Natural killer cell (primary cell): ENCODE results near the gene PDZK1. TPM values are rescaled to one million over a fixed set of nuclear protein-coding genes. Genes with fewer than 3 reads are reported as not detected.

Experiments used
- ATAC-seq, 3 donors: fragments of 150-1000 bp in 2 of 3; fragments of 200-7000 bp in 1 of 3; cut with Tn5 transposase; 1 replicate in 1 of 3; 2 replicates in 2 of 3; pipeline ENCODE4 v1.10.0; 2021; ENCODE audit warnings: mild to moderate bottlenecking in 2 of 3, moderate library complexity in 2 of 3
- DNase-seq, 2 donors: peaks; one replicate each; pipeline versions ENCODE4 v3.0.0 to v3.0.0-alpha.2; 2013 to 2021; ENCODE audit warnings: mixed read lengths in 1 of 2
- H3K27ac ChIP-seq: one replicate; pipeline ENCODE4 v1.5.1; 2013; ENCODE audit warnings: mild to moderate bottlenecking, low read length
- H3K27me3 ChIP-seq: one replicate; pipeline ENCODE4 v1.6.1; 2013; ENCODE audit warnings: low read length; ENCODE audit not compliant: control insufficient read depth, insufficient read depth
- H3K36me3 ChIP-seq: one replicate; pipeline ENCODE4 v1.6.1; 2013; ENCODE audit warnings: low read length; ENCODE audit not compliant: control insufficient read depth, insufficient read depth
- H3K4me1 ChIP-seq: one replicate; pipeline ENCODE4 v1.6.1; 2013; ENCODE audit warnings: low read length; ENCODE audit not compliant: control insufficient read depth, insufficient read depth
- H3K4me3 ChIP-seq: one replicate; pipeline ENCODE4 v1.5.1; 2013; ENCODE audit warnings: low read length
- H3K9me3 ChIP-seq: one replicate; pipeline ENCODE4 v1.6.1; 2013; ENCODE audit warnings: low read length; ENCODE audit not compliant: control insufficient read depth, insufficient read depth
- H3K27ac Mint-ChIP-seq, 2 donors: one replicate each; pipeline ENCODE4 v1.8.0; 2022; ENCODE audit warnings: mild to moderate bottlenecking in 2 of 2, mixed read lengths in 2 of 2, moderate library complexity in 1 of 2
- H3K27me3 Mint-ChIP-seq, 2 donors: one replicate each; pipeline ENCODE4 v1.8.0; 2022; ENCODE audit warnings: low read depth in 2 of 2, mixed read lengths in 2 of 2
- H3K36me3 Mint-ChIP-seq: one replicate; pipeline ENCODE4 v1.8.0; 2022; ENCODE audit warnings: mixed read lengths
- H3K4me1 Mint-ChIP-seq, 2 donors: one replicate each; pipeline ENCODE4 v1.8.0; 2022; ENCODE audit warnings: mixed read lengths in 2 of 2
- H3K4me3 Mint-ChIP-seq: one replicate; pipeline ENCODE4 v1.8.0; 2022; ENCODE audit warnings: mild to moderate bottlenecking, moderate library complexity, mixed read lengths
- H3K9me3 Mint-ChIP-seq, 2 donors: one replicate each; pipeline ENCODE4 v1.8.0; 2022; ENCODE audit warnings: mixed read lengths in 2 of 2
- WGBS: methylation state at CpG from one replicate; pipeline ENCODE4 v1.1.7; 2013; ENCODE audit warnings: missing lambda C conversion rate; ENCODE audit not compliant: insufficient coverage; 5-methylcytosine and 5-hydroxymethylcytosine counted together
- intact Hi-C: fragments of 100-400 bp; cut with micrococcal nuclease; formaldehyde crosslinking; loops from one replicate; pipeline ENCODE4 v1.14.2; 2022
- total RNA-seq, 4 donors: library from RNA; stranded (reverse); fragments of 120-200 nt in 1 of 4; gene quantifications; one replicate each; pipeline versions ENCODE4 v1.2.3 to v1.2.4, GENCODE V29; 2013 to 2022
- TF ChIP-seq, protein P1 (sequence below): fragments of 200-600 bp; IDR thresholded peaks from one replicate; pipeline ENCODE4 v1.8.0; 2022; ENCODE audit warnings: antibody characterized with exemption

PDZK1 gene
- total RNA-seq, 3 donors from 2014 or later (not counting 1 experiment from before 2014, with no cell fraction given) = 0.96 to 2.9 (median 1.4) TPM

DNA sequence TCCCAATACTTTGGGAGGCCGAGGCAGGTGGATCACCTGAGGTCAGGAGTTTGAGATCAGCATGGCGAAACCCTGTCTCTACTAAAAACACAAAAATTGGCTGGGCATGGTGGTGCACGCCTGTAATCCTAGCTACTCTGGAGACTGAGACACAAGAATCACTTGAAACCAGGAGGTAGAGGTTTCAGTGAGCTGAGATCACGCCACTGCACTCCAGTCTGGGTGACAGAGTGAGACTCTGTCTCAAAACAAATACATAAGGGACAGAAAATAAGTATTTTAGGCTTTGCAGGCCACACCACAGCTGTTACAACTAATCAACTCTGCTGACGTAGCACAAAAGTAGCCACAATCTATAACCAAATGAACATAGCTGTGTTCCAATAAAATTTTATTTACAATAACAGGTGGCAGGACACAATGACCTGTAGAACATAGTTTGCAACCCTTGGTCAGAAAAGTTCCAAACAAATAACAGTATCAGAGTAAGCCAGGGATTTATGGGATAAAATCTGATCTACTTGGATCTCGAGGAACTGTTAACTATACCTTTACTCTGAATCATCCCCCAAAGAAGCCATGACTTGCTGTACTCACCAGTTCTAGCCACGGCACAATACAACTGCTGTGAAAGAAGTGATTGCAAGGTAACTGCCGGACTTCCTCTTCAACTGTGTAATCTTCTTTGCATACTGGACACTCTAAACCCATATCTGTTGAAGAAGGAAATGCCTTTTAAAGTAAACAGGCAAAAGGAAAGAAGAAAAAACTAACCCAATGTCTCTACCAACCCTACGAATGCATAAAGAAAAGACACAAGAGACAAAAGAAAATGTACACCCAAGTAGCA is 40.5 kb upstream of the PDZK1 start:
- 98% methylated on average over 6 of the region's 9 CpGs for WGBS
- TF ChIP-seq, protein P1, sequence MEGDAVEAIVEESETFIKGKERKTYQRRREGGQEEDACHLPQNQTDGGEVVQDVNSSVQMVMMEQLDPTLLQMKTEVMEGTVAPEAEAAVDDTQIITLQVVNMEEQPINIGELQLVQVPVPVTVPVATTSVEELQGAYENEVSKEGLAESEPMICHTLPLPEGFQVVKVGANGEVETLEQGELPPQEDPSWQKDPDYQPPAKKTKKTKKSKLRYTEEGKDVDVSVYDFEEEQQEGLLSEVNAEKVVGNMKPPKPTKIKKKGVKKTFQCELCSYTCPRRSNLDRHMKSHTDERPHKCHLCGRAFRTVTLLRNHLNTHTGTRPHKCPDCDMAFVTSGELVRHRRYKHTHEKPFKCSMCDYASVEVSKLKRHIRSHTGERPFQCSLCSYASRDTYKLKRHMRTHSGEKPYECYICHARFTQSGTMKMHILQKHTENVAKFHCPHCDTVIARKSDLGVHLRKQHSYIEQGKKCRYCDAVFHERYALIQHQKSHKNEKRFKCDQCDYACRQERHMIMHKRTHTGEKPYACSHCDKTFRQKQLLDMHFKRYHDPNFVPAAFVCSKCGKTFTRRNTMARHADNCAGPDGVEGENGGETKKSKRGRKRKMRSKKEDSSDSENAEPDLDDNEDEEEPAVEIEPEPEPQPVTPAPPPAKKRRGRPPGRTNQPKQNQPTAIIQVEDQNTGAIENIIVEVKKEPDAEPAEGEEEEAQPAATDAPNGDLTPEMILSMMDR = no peak
- ATAC-seq (no peak), DNase-seq (no peak)
- H3K27me3 ChIP-seq = no peaks in the 10 kb centered on the region
- Mint-ChIP-seq H3K36me3 (no peaks in the 10 kb centered on the region), H3K27ac (peak overlapping the region in 1 of 2 donors; percentile 57), H3K27me3 (no peaks in the 10 kb centered on the region), H3K4me1 (peaks cover 0 to 16% of the 10 kb centered on the region in 2 donors), H3K4me3 (no peak overlapping the region), H3K9me3 (no peaks in the 10 kb centered on the region)
- no peaks in the 10 kb centered on the region for H3K4me1 ChIP-seq
- intact Hi-C loops = no loop called here
- no peaks in the 10 kb centered on the region for H3K9me3 ChIP-seq
- H3K4me3 ChIP-seq = no peak overlapping the region
- peaks cover 70% of the 10 kb centered on the region for H3K36me3 ChIP-seq
- H3K27ac ChIP-seq = no peak overlapping the region

DNA sequence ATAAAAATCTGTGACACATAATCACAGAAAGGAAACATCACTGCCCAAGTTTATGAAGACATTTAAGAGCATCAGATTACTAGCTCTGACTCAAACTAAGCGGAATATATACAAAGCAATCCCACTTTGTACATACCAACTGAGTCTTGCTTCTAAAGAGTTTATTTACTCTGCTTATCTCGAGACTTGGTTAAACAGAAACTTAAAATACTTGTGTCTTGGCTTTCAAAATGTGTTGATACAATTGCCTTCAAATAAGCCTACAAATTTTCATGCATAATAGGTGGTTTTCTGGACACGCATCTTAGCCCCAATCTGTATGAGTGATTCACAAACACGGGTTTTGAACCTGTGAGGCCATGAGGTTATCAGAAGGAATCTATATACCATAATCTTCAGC is 33.1 kb upstream of the PDZK1 start:
- intact Hi-C loops = no loop called here
- H3K4me1 ChIP-seq = no peaks in the 10 kb centered on the region
- no peaks in the 10 kb centered on the region for H3K36me3 Mint-ChIP-seq
- WGBS = 100% methylated on average over 2 of the region's 4 CpGs
- H3K9me3 Mint-ChIP-seq = no peaks in the 10 kb centered on the region
- no peaks in the 10 kb centered on the region for H3K9me3 ChIP-seq
- peaks cover 0 to 6% of the 10 kb centered on the region in 2 donors for H3K4me1 Mint-ChIP-seq
- H3K4me3 Mint-ChIP-seq = no peak overlapping the region
- H3K27me3 ChIP-seq = no peaks in the 10 kb centered on the region
- no peak for ATAC-seq
- H3K36me3 ChIP-seq = peaks cover 39% of the 10 kb centered on the region
- TF ChIP-seq, protein P1 = no peak
- no peaks in the 10 kb centered on the region for H3K27me3 Mint-ChIP-seq
- H3K27ac ChIP-seq = no peak overlapping the region
- H3K4me3 ChIP-seq = no peak overlapping the region
- DNase-seq = no peak
- peak overlapping the region; percentile 35 to 70 for H3K27ac Mint-ChIP-seq

DNA sequence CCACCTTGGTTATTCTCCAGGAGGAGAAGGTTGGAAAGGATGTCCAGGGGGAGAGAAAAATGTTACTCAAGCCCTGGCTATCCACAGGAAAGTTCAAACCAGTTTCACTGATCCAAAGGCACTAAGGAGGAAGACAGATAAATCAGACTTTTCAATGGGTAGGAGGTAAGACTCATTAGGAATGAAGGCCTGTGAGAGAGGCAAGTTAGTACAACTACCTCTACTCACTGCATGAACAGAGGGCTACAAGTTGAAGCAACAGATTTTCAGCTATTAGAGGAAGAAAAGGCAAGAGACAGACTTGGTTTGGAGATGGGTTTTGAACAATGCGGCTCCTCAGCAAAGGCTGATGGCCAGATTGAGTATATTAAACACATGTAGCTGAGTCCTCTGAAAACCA is 29.0 kb upstream of the PDZK1 start:
- Mint-ChIP-seq H3K27me3 (no peaks in the 10 kb centered on the region), H3K36me3 (peaks cover 2% of the 10 kb centered on the region), H3K9me3 (no peaks in the 10 kb centered on the region), H3K27ac (peak overlapping the region; percentile 63 to 73), H3K4me3 (no peak overlapping the region), H3K4me1 (peaks cover 14 to 17% of the 10 kb centered on the region in 2 donors)
- H3K27ac ChIP-seq = no peak overlapping the region
- no peak overlapping the region for H3K4me3 ChIP-seq
- peaks cover 34% of the 10 kb centered on the region for H3K36me3 ChIP-seq
- no peaks in the 10 kb centered on the region for H3K27me3 ChIP-seq
- WGBS = 100% methylated on average over 1 of the region's 1 CpG
- TF ChIP-seq, protein P1 = no peak
- H3K9me3 ChIP-seq = no peaks in the 10 kb centered on the region
- DNase-seq (no peak), ATAC-seq (no peak)
- intact Hi-C loops = no loop called here
- H3K4me1 ChIP-seq = no peaks in the 10 kb centered on the region
